Naive B cell (primary cell): ENCODE data around the gene RNASE8. TPM values are rescaled to one million over a fixed set of nuclear protein-coding genes. Genes with fewer than 3 reads are reported as not detected.

Source experiments
- ATAC-seq, 2 donors: fragments of 150-1000 bp; cut with Tn5 transposase; 2 replicates each; pipeline ENCODE4 v1.10.0; 2021; ENCODE audit warnings: low read depth in 2 of 2, mild to moderate bottlenecking in 2 of 2, moderate library complexity in 2 of 2
- DNase-seq: peaks from one replicate; pipeline ENCODE4 v3.0.0; 2022
- H3K27ac Mint-ChIP-seq, 6 donors: one replicate each; pipeline ENCODE4 v1.8.0; 2020 to 2022; ENCODE audit warnings: mild to moderate bottlenecking in 6 of 6, mixed read lengths in 6 of 6, moderate library complexity in 5 of 6, inconsistent platforms in 2 of 6
- H3K27me3 Mint-ChIP-seq, 3 donors: one replicate each; pipeline ENCODE4 v1.8.0; 2021 to 2022; ENCODE audit warnings: mixed read lengths in 3 of 3, mild to moderate bottlenecking in 1 of 3
- H3K36me3 Mint-ChIP-seq, 2 donors: one replicate each; pipeline ENCODE4 v1.8.0; 2020 to 2022; ENCODE audit warnings: mixed read lengths in 2 of 2, inconsistent platforms in 1 of 2, mild to moderate bottlenecking in 1 of 2
- H3K4me1 Mint-ChIP-seq, 3 donors: one replicate each; pipeline ENCODE4 v1.8.0; 2020 to 2022; ENCODE audit warnings: mixed read lengths in 3 of 3, inconsistent platforms in 1 of 3, mild to moderate bottlenecking in 1 of 3, moderate library complexity in 1 of 3
- H3K4me3 Mint-ChIP-seq, 8 donors: one replicate each; pipeline ENCODE4 v1.8.0; 2020 to 2022; ENCODE audit warnings: mild to moderate bottlenecking in 8 of 8, mixed read lengths in 8 of 8, moderate library complexity in 8 of 8, inconsistent platforms in 2 of 8
- H3K9me3 Mint-ChIP-seq, 7 donors: one replicate each; pipeline ENCODE4 v1.8.0; 2020 to 2022; ENCODE audit warnings: mixed read lengths in 7 of 7, mild to moderate bottlenecking in 5 of 7, inconsistent platforms in 2 of 7, moderate library complexity in 1 of 7
- polyA plus RNA-seq, 6 donors: library from polyadenylated mRNA; unstranded; fragments of 300-500 nt; fragmentation: Illumina TruSeq; gene quantifications; one replicate each; pipeline ENCODE4 v1.2.3, GENCODE V29; 2021; ENCODE audit warnings: low read depth in 6 of 6

The RNASE8 gene
- polyA plus RNA-seq, 6 donors from 2014 or later: not detected

- peaks cover 14 to 59% (median 35%) of the 10 kb centered on the region in 3 donors for H3K27me3 Mint-ChIP-seq
- H3K4me3 Mint-ChIP-seq: peak overlapping the region in 1 of 8 donors; percentile 12
- H3K27ac Mint-ChIP-seq: peak overlapping the region in 1 of 6 donors; percentile 52
- no peak for ATAC-seq
- peaks cover 31 to 34% (median 32%) of the 10 kb centered on the region in 3 donors for H3K4me1 Mint-ChIP-seq
- H3K9me3 Mint-ChIP-seq: no peaks in the 10 kb centered on the region
- no peak for DNase-seq
- no peaks in the 10 kb centered on the region for H3K36me3 Mint-ChIP-seq
Observed at GRCh38 chr14:21066882-21067502, 9.4 kb downstream of the RNASE8 start.

- H3K4me1 Mint-ChIP-seq: peaks cover 39 to 42% (median 39%) of the 10 kb centered on the region in 3 donors
- no peaks in the 10 kb centered on the region for H3K36me3 Mint-ChIP-seq
- peak; percentile 60 to 61 for ATAC-seq
- H3K27me3 Mint-ChIP-seq: peaks cover 9 to 58% (median 43%) of the 10 kb centered on the region in 3 donors
- H3K4me3 Mint-ChIP-seq: peak overlapping the region; percentile 83 to 95 (median 90)
- H3K9me3 Mint-ChIP-seq: no peaks in the 10 kb centered on the region
- DNase-seq: peak; percentile 60
- H3K27ac Mint-ChIP-seq: peak overlapping the region in 2 of 6 donors; percentile 47 to 90
Observed at GRCh38 chr14:21068521-21069387, 11.1 kb downstream of the RNASE8 start.

- peaks cover 9 to 58% (median 45%) of the 10 kb centered on the region in 3 donors for H3K27me3 Mint-ChIP-seq
- H3K27ac Mint-ChIP-seq: peak overlapping the region in 5 of 6 donors; percentile 34 to 91 (median 47)
- peak; percentile 14 to 25 for ATAC-seq
- peak; percentile 22 for DNase-seq
- no peaks in the 10 kb centered on the region for H3K36me3 Mint-ChIP-seq
- H3K4me3 Mint-ChIP-seq: peak overlapping the region; percentile 83 to 95 (median 90)
- H3K9me3 Mint-ChIP-seq: no peaks in the 10 kb centered on the region
- H3K4me1 Mint-ChIP-seq: peaks cover 39 to 42% (median 39%) of the 10 kb centered on the region in 3 donors
Observed at GRCh38 chr14:21069388-21070082, 11.9 kb downstream of the RNASE8 start.

GRCh38 chr14:21070083-21070609 is 12.5 kb downstream of the RNASE8 start, which contains the start of gene ARHGEF40:
ARHGEF40 (plus strand) TSS chr14:21070304; CDS start chr14:21070397, 93 bp downstream.
- H3K9me3 Mint-ChIP-seq: no peaks in the 10 kb centered on the region
- peak within 1 kb of the TSS; percentile 85 to 95 (median 92) for H3K4me3 Mint-ChIP-seq
- peak; percentile 19 for DNase-seq
- peaks cover 9 to 56% (median 45%) of the 10 kb centered on the region in 3 donors for H3K27me3 Mint-ChIP-seq
- no peaks in the 10 kb centered on the region for H3K36me3 Mint-ChIP-seq
- peaks cover 39 to 42% (median 39%) of the 10 kb centered on the region in 3 donors for H3K4me1 Mint-ChIP-seq
- peak; percentile 6 to 13 for ATAC-seq
- H3K27ac Mint-ChIP-seq: peak within 1 kb of the TSS in 5 of 6 donors; percentile 34 to 91 (median 87)

GRCh38 chr14:21070610-21071224 is 13.1 kb downstream of the RNASE8 start:
- Mint-ChIP-seq H3K27me3 (peaks cover 9 to 50% (median 39%) of the 10 kb centered on the region in 3 donors), H3K9me3 (no peaks in the 10 kb centered on the region), H3K4me1 (peaks cover 39 to 42% (median 39%) of the 10 kb centered on the region in 3 donors), H3K36me3 (no peaks in the 10 kb centered on the region), H3K27ac (peak overlapping the region in 4 of 6 donors; percentile 19 to 87 (median 73)), H3K4me3 (peak overlapping the region; percentile 85 to 95 (median 90))
- peak; percentile 26 for ATAC-seq
- DNase-seq: peak; percentile 18

GRCh38 chr14:21071225-21072030 is 13.8 kb downstream of the RNASE8 start:
- Mint-ChIP-seq H3K36me3 (no peaks in the 10 kb centered on the region), H3K4me3 (peak overlapping the region; percentile 85 to 95 (median 90)), H3K27me3 (peaks cover 9 to 44% (median 32%) of the 10 kb centered on the region in 3 donors), H3K9me3 (no peaks in the 10 kb centered on the region), H3K27ac (peak overlapping the region in 4 of 6 donors; percentile 40 to 87 (median 67)), H3K4me1 (peaks cover 39 to 42% (median 39%) of the 10 kb centered on the region in 3 donors)
- ATAC-seq (peak; percentile 56 to 70), DNase-seq (peak; percentile 68)

GRCh38 chr14:21072031-21072473 is 14.4 kb downstream of the RNASE8 start:
- Mint-ChIP-seq H3K27ac (peak overlapping the region in 1 of 6 donors; percentile 83), H3K4me1 (peaks cover 39 to 42% (median 39%) of the 10 kb centered on the region in 3 donors), H3K36me3 (no peaks in the 10 kb centered on the region), H3K4me3 (peak overlapping the region in 7 of 8 donors; percentile 85 to 95 (median 91)), H3K27me3 (peaks cover 4 to 44% (median 29%) of the 10 kb centered on the region in 3 donors), H3K9me3 (no peaks in the 10 kb centered on the region)
- DNase-seq (no peak), ATAC-seq (no peak)

GRCh38 chr14:21072781-21073339 is 15.2 kb downstream of the RNASE8 start:
- peak overlapping the region in 1 of 6 donors; percentile 83 for H3K27ac Mint-ChIP-seq
- peak overlapping the region in 6 of 8 donors; percentile 85 to 95 (median 92) for H3K4me3 Mint-ChIP-seq
- ATAC-seq: no peak

GRCh38 chr14:21073921-21074320 is 16.3 kb downstream of the RNASE8 start:
- Mint-ChIP-seq H3K9me3 (no peaks in the 10 kb centered on the region), H3K36me3 (no peaks in the 10 kb centered on the region), H3K4me3 (peak overlapping the region in 4 of 8 donors; percentile 3 to 59 (median 30)), H3K27ac (peak overlapping the region in 1 of 6 donors; percentile 63), H3K4me1 (peaks cover 36 to 39% (median 37%) of the 10 kb centered on the region in 3 donors), H3K27me3 (peaks cover 0 to 35% (median 21%) of the 10 kb centered on the region in 3 donors)
- ATAC-seq (no peak), DNase-seq (no peak)

More at GRCh38 chr14:21072781-21073339, 15.2 kb downstream of the RNASE8 start:
- peaks cover 42 to 44% (median 42%) of the 10 kb centered on the region in 3 donors for H3K4me1 Mint-ChIP-seq
- peaks cover 4 to 44% (median 29%) of the 10 kb centered on the region in 3 donors for H3K27me3 Mint-ChIP-seq
- no peaks in the 10 kb centered on the region for H3K36me3 Mint-ChIP-seq
- DNase-seq: no peak
- no peaks in the 10 kb centered on the region for H3K9me3 Mint-ChIP-seq

- Mint-ChIP-seq H3K27me3 (peaks cover 0 to 27% (median 14%) of the 10 kb centered on the region in 3 donors), H3K9me3 (no peaks in the 10 kb centered on the region), H3K4me1 (peaks cover 28 to 32% (median 30%) of the 10 kb centered on the region in 3 donors), H3K36me3 (no peaks in the 10 kb centered on the region), H3K4me3 (no peak overlapping the region), H3K27ac (no peak overlapping the region)
- ATAC-seq (no peak), DNase-seq (no peak)
Observed at GRCh38 chr14:21074398-21075272, 17.0 kb downstream of the RNASE8 start.
